Adrenal gland (tissue), 5 donors: ENCODE data around the gene NEK9.

ENCODE experiments used
- POLR2A ChIP-seq, 2 donors: fragments of 450-650 bp; IDR thresholded peaks; one replicate each; pipeline ENCODE4 v1.6.1; 2017; ENCODE audit warnings: antibody characterized with exemption in 2 of 2, mild to moderate bottlenecking in 2 of 2, moderate library complexity in 1 of 2
- TF ChIP-seq, protein P1 (sequence below), 6 experiments: fragments of 450-650 bp in 4 of 6; fragments of 200-600 bp in 2 of 6; sonication (generic) in 1 of 6; IDR thresholded peaks; 1 replicate in 5 of 6; 2 replicates in 1 of 6; pipeline versions ENCODE4 v1.5.1 to v1.8.0; 2016 to 2021; ENCODE audit warnings: antibody characterized with exemption in 6 of 6, mild to moderate bottlenecking in 2 of 6, moderate library complexity in 1 of 6
- donor health status: DM: no; HTN: no; CAD: no.

DNA sequence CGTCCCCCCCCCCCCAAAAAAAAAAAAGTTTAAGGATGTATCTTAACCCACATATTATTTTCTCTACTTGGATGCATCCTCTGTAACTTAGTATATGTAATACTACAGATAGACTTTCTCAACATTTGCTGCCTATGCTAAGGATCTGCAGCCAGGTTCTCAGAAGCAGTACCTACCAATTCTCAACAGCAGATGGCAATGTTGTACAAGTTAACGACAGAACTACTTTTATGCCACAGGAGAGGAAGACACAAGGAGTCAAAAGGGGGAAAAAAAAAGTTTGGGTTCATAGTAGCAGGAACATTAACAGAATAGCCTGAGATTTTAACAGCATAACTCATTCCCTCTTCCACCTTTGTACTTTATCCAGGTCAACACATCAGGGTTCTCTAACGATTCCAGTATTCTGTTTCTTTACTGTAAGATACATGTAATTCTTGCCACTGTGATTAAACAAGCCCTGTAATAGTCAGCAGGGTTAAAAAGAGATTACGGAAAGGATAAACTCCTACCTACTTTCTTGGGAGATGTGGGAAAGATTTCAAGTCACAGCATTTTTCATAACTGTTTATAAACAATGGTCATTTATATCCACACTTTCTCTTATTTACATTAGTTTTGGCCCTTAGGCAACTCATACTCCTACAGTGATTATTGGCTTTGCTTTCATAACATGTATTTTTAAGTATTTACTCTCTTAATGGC is 5.7 kb upstream of the NEK9 start:
- TF ChIP-seq, protein P1, sequence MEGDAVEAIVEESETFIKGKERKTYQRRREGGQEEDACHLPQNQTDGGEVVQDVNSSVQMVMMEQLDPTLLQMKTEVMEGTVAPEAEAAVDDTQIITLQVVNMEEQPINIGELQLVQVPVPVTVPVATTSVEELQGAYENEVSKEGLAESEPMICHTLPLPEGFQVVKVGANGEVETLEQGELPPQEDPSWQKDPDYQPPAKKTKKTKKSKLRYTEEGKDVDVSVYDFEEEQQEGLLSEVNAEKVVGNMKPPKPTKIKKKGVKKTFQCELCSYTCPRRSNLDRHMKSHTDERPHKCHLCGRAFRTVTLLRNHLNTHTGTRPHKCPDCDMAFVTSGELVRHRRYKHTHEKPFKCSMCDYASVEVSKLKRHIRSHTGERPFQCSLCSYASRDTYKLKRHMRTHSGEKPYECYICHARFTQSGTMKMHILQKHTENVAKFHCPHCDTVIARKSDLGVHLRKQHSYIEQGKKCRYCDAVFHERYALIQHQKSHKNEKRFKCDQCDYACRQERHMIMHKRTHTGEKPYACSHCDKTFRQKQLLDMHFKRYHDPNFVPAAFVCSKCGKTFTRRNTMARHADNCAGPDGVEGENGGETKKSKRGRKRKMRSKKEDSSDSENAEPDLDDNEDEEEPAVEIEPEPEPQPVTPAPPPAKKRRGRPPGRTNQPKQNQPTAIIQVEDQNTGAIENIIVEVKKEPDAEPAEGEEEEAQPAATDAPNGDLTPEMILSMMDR (IDR thresholded peaks at IDR 0.05) = peak; percentile 67 to 94 (median 88)
- TF ChIP-seq POLR2A (IDR thresholded peaks at IDR 0.05) = no peak
